PC-3 (cell line): ENCODE results near the gene CCDC102A. TPM values are rescaled to one million over a fixed set of nuclear protein-coding genes. Genes with fewer than 3 reads are reported as not detected.

Experiments used
- ATAC-seq: fragments of 200-7000 bp; cut with Tn5 transposase; 2 replicates; pipeline ENCODE4 v1.9.1; 2020; ENCODE audit warnings: mild to moderate bottlenecking, moderate library complexity
- BruUV-seq: library from RNA; stranded (reverse); fragments of 400-500 nt; replicated peaks from 2 replicates; lab custom pipeline; 2021; lab: Mats Ljungman, UMichigan
- CTCF ChIA-PET: fragments of 300-600 bp; sonication (Branson Sonifier 250); formaldehyde crosslinking; loops from one replicate; lab custom pipeline; 2022; ENCODE audit warnings: antibody characterized with exemption; lab: Charles Lee
- POLR2A ChIA-PET: fragments of 300-600 bp; sonication (Branson Sonifier 250); formaldehyde crosslinking; loops from one replicate; lab custom pipeline; 2022; ENCODE audit warnings: antibody characterized with exemption; ENCODE audit not compliant: unreplicated experiment; lab: Charles Lee
- DNase-seq: peaks from one replicate; pipeline ENCODE4 v3.0.0-alpha.2; 2015
- H2AFZ ChIP-seq: fragments of 300-600 bp; sonication (generic); 2 replicates; pipeline ENCODE4 v1.6.0; 2016; ENCODE audit warnings: antibody characterized with exemption, low read length
- H3F3A ChIP-seq: fragments of 300-600 bp; sonication (generic); one replicate; pipeline ENCODE4 v1.6.0; 2017; ENCODE audit warnings: antibody characterized with exemption, low read length, control low read depth, mild to moderate bottlenecking; ENCODE audit not compliant: unreplicated experiment
- H3K27ac ChIP-seq: fragments of 300-600 bp; sonication (generic); 2 replicates; pipeline ENCODE4 v1.5.1; 2016; ENCODE audit warnings: mild to moderate bottlenecking, low read length
- H3K27me3 ChIP-seq: fragments of 300-600 bp; sonication (generic); 2 replicates; pipeline ENCODE4 v1.6.1; 2016; ENCODE audit warnings: low read length, mixed read lengths
- H3K36me3 ChIP-seq: fragments of 300-600 bp; sonication (generic); 2 replicates; pipeline ENCODE4 v1.6.1; 2016; ENCODE audit warnings: low read depth, mixed run types, low read length, mixed read lengths
- H3K4me1 ChIP-seq: fragments of 300-600 bp; sonication (generic); 2 replicates; pipeline ENCODE4 v1.5.1; 2016; ENCODE audit warnings: low read length; ENCODE audit not compliant: insufficient read depth
- H3K4me2 ChIP-seq: fragments of 300-600 bp; sonication (generic); 2 replicates; pipeline ENCODE4 v1.6.0; 2016; ENCODE audit warnings: low read length
- H3K4me3 ChIP-seq: fragments of 300-600 bp; sonication (generic); 2 replicates; pipeline ENCODE4 v1.5.1; 2016; ENCODE audit warnings: mild to moderate bottlenecking, low read length, mixed read lengths
- H3K79me2 ChIP-seq: fragments of 300-600 bp; sonication (generic); 2 replicates; pipeline ENCODE4 v1.6.1; 2017; ENCODE audit warnings: low read length, mixed read lengths
- H3K9ac ChIP-seq: fragments of 300-600 bp; sonication (generic); 2 replicates; pipeline ENCODE4 v1.6.0; 2016; ENCODE audit warnings: mild to moderate bottlenecking, low read length
- H3K9me2 ChIP-seq: fragments of 300-600 bp; sonication (generic); replicated peaks from 2 replicates; pipeline ENCODE4 v1.6.1; 2016; ENCODE audit warnings: mixed run types, low read length, mixed read lengths
- H3K9me3 ChIP-seq: fragments of 300-600 bp; sonication (generic); 2 replicates; pipeline ENCODE4 v1.6.1; 2016; ENCODE audit warnings: low read length, mixed read lengths
- H4K20me1 ChIP-seq: fragments of 300-600 bp; sonication (generic); 2 replicates; pipeline ENCODE4 v1.6.1; 2016; ENCODE audit warnings: low read length, mixed read lengths
- CTCF ChIP-seq: fragments of 300-600 bp; sonication (generic); conservative IDR thresholded peaks from 2 replicates; pipeline ENCODE4 v1.5.1; 2017; ENCODE audit warnings: antibody characterized with exemption, low read depth, mild to moderate bottlenecking, low read length
- EZH2 ChIP-seq: fragments of 300-600 bp; sonication (generic); IDR thresholded peaks from one replicate; pipeline ENCODE4 v1.6.1; 2017; ENCODE audit warnings: antibody characterized with exemption, mild to moderate bottlenecking, low read length; ENCODE audit not compliant: unreplicated experiment
- EZH2phosphoT487 ChIP-seq: fragments of 300-600 bp; sonication (generic); IDR thresholded peaks from 2 replicates; pipeline ENCODE4 v1.6.1; 2018; ENCODE audit warnings: mild to moderate bottlenecking, antibody characterized with exemption, low read length, borderline replicate concordance
- intact Hi-C: fragments of 100-400 bp; cut with micrococcal nuclease; formaldehyde crosslinking; loops from 2 replicates; pipeline ENCODE4 v1.9.0; 2023
- total RNA-seq: library from RNA; depleted of rRNA; stranded (reverse); fragments of >200 nt; gene quantifications from 2 replicates; pipeline ENCODE4 v1.2.3, GENCODE V29; 2014

Gene CCDC102A
- total RNA-seq, 1 experiment from 2014 or later: 12.7 TPM

GRCh38 chr16:57485916-57486857 lies 50.2 kb downstream of the CCDC102A start, which contains the start of gene DOK4:
DOK4 (minus strand) TSS chr16:57486493; CDS start chr16:57479507, 6,986 bp downstream.
- no TSS peak for BruUV-seq
- CTCF ChIA-PET: no interaction called here
- Histone ChIP-seq H3K9me2 (no peaks in the 10 kb centered on the region), H3K9me3 (no peaks in the 10 kb centered on the region), H3K79me2 (no peaks in the 10 kb centered on the region), H3K27ac (no peak within 1 kb of the TSS), H3F3A (no peaks in the 10 kb centered on the region), H2AFZ (peak within 1 kb of the TSS; percentile 65), H3K36me3 (no peaks in the 10 kb centered on the region), H4K20me1 (no peaks in the 10 kb centered on the region), H3K27me3 (no peaks in the 10 kb centered on the region), H3K4me2 (peak within 1 kb of the TSS; percentile 87), H3K4me3 (peak within 1 kb of the TSS; percentile 69), H3K4me1 (no peaks in the 10 kb centered on the region; the same call in 1 of the 2 replicates), H3K9ac (peak within 1 kb of the TSS; percentile 31; the same call in 1 of the 2 replicates)
- DNase-seq (peak; percentile 65), ATAC-seq (peak; percentile 98)
- intact Hi-C loops: no loop called here
- POLR2A ChIA-PET: no interaction called here
- TF ChIP-seq EZH2: no peak
- no peak for TF ChIP-seq EZH2phosphoT487
- no peak for TF ChIP-seq CTCF

GRCh38 chr16:57485091-57485915 lies 51.1 kb downstream of the CCDC102A start:
- H3K4me1 ChIP-seq: no peaks in the 10 kb centered on the region; the same call in 1 of the 2 replicates
- H3K9me2 ChIP-seq: no peaks in the 10 kb centered on the region
- no peaks in the 10 kb centered on the region for H3F3A ChIP-seq
- no peak for ATAC-seq
- no peak for DNase-seq
- no peak overlapping the region for H3K9ac ChIP-seq
- intact Hi-C loops: no loop called here
- H3K4me2 ChIP-seq: peak overlapping the region; percentile 87
- H3K9me3 ChIP-seq: no peaks in the 10 kb centered on the region
- no peak overlapping the region for H3K27ac ChIP-seq
- no peaks in the 10 kb centered on the region for H3K27me3 ChIP-seq
- no peaks in the 10 kb centered on the region for H3K79me2 ChIP-seq
- H2AFZ ChIP-seq: peak overlapping the region; percentile 65
- CTCF ChIA-PET: no interaction called here
- H3K36me3 ChIP-seq: no peaks in the 10 kb centered on the region
- TF ChIP-seq EZH2 (no peak), CTCF (no peak), EZH2phosphoT487 (no peak)
- no peaks in the 10 kb centered on the region for H4K20me1 ChIP-seq
- POLR2A ChIA-PET: interaction anchor here (0.7 kb wide), 1 partner anchor 181 kb away, joined by 3 read pairs; no protein-coding TSS in a partner anchor
- BruUV-seq: TSS peak; percentile 48
- peak overlapping the region; percentile 69 for H3K4me3 ChIP-seq
